Activated T-cell treated with anti-CD3 and anti-CD28 coated beads for 4 hours (primary cell): ENCODE measurements around the gene COX5A.
"Not testable (repeated sequence)": the region's sequence is repeated elsewhere in the genome, so short reads cannot be mapped to it uniquely, and the experiment has no call there.

ENCODE experiments used
- DNase-seq: peaks from one replicate; pipeline ENCODE4 v3.0.0-alpha.2; 2020

The COX5A gene

DNA sequence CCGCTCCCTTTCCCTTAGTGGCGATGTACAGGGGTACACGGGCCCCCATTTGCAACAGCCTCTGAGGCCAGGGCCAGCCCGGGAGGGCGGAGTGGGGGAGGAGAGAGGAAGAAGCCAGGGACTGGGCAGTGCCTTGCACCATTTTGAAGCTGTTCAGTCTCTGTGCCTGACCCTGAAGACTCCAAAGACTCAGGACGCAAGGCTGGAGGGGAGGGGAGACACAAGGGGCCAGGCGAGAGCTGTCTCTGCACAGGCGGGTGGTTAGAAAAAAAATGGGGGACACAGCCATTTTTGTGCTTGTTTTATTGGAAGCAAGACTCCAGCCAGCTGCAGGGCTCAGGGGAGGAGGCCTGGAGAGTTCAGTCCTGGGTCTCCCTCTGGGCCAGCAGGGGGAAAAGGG is 17.1 kb upstream of the COX5A start:
- no peak for DNase-seq

DNA sequence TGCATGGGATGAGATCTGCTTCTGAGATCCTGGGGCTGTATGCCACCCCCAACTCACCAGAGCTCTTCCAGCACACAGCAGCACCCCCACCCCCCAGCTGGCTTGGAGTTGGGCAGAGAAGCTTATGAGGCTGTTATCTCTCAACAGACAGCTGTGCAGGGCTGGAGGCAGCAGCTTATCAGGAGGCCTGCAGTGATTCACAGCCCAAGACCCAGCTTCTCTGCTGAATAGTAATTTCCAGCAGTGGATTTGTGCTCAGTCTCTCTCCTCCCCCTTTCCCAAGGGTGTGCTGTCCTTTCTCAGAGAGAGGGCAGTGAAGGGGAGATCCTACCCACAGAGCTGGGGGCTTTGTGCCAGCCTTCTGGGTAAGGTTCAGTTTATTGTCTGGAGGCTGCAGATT is 16.6 kb upstream of the COX5A start:
- no peak for DNase-seq

DNA sequence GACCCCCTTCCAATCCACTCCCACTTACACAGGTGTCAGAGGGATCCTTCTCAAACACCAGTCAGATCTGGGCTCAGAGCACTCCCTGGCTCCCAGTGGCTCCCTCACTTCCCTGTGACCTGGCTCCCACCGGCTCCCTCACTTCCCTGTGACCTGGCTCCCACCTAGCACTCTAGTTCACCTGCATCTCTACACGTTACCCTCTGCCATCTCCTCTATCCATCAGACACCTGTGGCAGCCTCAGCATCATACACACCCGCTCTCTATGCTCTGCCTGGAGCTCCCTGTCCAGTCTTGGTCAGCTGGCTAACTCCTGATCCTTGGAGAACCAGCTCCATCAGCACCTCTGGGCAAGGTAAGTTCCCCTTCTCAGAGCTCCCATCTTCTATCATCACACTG is 13.1 kb upstream of the COX5A start:
- no peak for DNase-seq

DNA sequence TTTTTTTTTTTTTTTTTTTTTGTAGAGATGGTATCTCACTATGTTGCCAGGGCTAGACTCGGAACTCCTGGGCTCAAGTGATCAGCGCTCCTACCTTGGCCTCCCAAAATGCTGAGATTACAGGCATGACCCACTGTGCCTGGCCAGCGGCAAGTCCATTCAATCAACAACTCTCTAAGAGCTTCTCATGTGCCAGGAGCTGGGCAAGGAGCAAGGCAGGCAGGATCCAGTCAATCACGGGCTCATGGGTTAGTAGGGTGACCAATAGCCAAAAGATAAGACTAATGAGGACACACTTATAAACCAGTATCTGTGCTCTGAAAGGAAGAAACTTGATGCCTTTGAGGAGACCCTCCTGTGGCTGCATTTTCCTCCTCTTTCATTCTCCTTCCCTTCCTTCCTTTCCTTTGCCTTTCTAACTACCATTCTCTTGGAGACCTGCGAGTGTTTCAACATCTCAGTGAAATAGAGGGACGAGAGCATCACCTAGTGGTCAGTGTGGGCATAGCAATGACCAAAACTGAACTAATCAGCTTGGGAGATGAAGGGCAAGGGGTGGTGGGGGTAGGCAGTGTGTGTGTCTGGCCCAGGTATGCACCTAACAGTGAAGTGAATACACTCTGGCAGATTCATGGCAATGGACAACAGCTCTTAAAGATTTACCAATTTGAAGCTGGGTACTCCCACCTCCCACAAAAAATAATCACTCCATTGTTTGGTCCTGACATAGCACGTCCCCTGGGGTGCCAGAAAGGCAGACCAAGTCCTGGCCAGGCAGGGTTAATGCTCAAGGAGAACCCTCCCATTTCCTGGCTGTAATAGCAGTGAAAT is 12.4 kb upstream of the COX5A start:
- DNase-seq, result peak; percentile 78

DNA sequence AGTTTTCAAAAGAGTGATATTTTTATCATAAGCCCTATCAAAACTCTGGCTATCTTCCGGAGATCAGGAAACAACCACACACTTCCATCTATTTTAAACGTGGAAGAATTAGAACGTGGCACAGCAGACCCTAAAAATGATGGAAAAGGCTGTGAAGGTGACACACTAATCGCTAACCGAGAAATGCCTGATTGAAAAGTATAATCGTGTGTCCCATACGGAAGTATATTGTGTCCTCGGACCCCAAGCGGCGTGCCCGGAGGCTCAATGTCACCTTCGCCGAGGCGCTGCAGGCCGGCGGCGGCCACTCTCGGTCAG is 642 bp downstream of the COX5A start:
- DNase-seq, result no peak

DNA sequence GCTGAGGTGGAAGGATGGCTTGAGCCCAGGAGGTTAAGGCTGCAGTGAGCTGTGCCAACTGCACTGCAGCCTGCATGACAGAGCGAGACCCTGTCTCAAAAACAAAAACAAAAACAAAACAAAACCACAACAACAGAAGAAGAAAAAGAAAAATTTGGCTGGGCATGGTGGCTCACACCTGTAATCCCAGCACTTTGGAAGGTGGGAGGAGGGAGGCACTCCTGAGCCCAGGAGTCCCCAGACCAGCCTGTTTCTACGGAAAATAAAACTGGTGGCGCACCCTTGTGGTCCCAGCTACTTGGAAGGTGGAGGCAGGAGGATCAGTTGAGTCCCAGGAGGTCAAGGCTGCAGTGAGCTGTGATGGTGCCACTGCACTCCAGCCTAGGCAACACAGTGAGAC is 2.7 kb downstream of the COX5A start:
- not testable (repeated sequence) for DNase-seq

DNA sequence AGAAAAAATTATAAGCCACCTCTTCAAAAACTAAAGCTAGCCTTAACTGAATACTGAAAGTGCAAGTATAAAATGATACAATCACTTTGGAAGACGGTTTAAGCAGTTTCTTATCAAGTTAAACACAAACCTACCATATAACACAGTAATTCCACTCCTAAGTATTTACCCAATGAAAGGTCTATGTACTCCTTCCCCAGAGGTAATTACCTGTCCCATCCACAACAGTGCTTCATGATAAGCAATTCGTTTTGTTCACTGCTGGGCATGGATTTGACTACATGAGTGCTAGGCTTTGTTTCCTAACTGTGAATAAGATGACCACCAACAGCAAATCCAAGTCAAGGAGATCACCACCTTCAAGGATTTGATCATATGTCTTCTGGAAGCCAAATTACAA is 4.3 kb downstream of the COX5A start:
- DNase-seq, result no peak

DNA sequence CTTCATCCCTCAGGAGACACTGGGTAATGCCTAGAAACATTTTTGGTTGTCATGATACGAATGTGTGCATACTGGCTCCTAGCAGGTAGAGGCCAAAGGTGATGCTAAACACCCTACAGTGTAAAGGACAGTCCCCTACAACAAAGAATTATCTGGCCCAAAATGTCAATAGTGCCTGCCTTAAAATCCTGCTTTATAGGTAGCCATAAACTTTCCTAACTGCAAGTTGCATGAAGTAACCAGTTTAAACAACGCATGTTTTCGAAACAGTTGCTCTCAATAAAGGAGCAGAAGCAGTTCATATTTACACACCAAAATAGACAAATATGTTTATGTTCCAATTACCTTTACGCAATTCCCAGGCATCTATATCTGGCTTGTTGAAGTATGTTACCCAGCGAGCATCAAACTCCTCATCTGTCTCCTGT is 9.1 kb downstream of the COX5A start:
- DNase-seq, result no peak

DNA sequence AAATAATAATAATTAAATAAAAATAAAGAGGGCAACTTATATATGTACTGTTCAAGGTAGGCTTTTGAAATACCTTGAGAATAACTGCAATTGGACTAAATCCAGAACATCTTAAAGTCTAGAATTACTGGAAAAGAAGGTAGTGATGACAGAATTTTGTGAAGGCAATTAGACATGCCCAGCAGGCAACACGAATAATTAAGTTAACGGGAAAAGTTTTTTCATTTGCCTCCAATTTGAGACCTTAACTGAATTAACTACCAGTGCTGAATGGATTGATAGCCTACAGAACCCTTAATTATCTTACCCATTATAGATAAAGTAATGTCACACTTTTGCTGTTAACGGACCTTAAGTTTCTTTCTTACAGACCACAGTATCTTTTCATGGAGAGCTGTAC is 13.3 kb downstream of the COX5A start:
- DNase-seq, result no peak

DNA sequence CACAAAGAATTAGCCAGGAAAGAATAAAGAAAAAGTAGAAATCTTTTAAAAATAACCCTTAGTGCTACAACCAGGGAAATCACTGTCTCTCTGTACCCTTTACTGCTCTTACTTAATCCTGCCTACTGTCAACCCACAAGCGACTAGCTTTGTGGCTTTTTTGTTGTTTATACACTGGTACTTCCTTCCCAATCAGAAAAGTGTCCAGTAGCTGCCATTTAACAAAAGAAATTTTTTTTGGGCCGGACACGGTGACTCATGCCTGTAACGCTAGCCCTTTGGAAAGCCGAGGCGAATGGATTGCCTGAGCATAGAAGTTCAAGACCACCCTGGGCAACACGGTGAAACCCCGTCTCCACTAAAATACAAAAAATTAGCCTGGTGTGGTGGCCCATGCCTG is 17.4 kb downstream of the COX5A start:
- no peak for DNase-seq

DNA sequence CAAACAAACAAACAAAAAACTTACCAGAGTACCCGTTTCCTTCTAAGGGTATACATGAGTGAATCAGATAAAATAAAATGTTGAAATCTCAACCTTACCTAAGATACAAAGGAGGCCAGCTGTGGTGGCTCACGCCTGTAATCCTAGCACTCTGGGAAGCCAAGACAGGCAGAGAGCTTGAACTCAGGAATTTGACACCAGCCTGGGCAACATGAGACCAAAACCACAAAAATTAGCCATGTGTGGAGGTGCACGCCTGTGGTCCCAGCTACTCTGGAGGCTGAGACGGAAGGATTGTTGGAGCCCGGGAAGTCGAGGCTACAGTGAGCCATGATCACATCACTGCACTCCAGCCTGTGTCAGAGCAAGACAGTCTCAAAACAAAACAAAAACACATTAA is 20.2 kb downstream of the COX5A start:
- DNase-seq, result no peak

DNA sequence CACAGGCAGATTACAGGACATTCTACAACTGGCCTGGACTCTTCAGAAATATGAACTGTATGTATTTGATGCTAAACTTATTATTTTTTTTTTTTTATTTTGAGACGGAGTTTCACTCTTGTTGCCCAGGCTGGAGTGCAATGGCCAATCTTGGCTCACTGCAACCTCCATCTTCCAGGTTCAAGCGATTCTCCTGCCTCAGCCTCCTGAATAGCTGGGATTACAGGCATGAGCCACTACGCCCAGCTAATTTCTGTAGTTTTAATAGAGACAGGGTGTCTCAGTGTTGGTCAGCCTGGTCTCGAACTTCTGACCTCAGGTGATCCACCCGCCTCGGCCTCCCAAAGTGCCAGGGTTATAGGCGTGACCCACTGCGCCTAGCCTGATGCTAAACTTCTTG is 24.1 kb downstream of the COX5A start:
- not testable (repeated sequence) for DNase-seq

DNA sequence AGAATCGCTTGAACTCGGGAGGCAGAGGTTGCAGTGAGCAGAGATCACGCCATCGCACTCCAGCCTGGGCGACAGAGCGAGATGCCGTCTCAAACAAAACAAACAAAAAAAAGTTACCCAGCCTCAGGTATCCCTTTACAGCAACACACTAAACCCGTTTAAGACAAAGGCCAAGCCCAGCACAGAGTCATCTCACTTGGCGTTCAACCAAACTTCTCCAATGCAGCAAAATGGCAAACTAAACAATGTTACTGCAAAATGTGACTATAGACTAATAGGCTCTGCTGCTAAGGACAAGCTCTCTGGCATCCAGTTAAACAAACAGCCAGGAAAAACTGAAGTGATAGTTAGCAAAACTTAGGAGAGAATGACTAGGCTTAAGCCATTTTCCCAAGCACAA is 24.8 kb downstream of the COX5A start:
- DNase-seq, result no peak

DNA sequence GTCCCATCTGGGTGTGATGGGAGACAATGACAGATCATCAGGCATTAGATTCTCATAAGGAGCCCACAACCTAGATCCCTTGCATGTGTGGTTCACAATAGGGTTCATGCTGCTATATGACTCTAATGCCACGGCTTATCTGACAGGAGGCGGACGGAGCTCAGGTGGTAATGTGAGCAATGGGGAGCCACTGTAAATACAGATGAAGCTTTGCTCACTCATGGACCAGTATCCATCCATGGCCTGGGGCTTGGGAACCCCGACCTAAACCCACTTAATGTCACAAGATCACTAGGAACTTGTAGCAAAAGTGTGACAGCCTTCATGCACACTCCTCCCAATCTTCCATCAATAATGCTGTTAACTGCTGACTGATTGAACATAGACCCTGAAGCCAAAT is 29.2 kb downstream of the COX5A start:
- no peak for DNase-seq

DNA sequence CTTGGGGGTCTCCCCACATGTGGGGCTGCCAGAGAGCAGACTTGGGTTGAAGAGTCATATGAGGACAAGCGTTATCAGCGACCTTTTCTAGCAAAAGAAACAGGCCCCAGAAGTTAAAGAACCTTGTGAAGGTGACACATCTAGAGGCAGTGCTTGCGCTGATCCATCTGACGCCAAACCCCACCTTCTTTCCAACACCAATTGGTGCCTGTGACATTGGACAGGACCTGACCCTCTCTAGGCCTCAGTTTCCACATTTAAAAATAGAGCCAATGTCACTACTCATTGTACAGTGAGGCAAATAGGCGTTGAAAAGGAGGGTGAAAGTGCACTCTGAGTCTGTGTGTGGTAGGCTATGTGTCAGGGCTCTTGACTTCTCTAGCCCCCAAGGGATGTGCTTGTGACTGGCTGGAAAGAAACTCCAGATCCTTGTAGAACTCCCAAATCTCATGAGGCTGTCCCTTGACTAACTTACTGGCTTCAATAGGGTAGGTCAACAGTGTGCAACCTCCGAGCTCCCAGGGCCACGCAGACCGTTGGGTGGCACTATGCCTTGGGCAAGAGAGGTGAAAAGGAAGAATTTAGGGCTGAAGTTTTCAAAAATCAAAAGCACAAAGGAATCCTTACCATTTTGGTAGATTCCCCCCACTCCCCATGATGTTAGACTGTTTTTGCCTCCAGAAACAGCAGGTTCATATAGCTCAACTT is 30.6 kb downstream of the COX5A start:
- peak; percentile 7 for DNase-seq

DNA sequence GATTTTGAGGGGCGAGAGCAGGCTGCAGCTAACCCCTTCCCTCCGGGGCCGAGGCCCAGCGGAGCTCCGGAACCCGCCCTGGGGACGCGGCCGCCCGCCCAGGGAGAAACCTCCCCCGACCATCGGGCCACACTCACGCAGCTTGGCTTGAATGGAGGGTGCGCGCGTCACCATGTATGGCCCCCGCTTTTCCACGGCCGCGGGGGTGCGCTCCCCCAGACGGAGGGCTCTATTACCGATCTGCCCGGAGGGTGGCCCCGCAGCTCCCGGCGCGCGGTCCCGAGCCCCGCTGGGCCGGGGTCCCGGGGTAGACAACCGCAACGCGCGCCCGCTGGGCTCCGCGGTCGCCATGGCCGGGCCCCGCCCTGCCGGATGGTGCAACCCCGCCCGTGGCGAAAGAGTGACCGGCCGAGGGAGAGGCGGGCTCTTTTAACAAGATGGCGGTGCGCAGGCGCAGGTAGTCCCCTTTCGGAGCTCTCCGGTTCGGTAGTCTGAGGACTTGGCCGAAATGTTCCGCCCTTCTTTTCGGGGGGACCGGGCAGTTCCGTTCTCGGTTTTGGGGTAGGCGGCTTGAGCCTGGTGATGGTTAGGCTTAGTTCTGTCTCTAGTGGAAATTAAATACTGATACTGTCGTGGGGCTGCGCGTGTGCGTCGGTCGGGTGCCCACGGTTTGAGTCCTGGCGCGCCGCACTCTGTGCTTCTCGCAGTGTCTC is 31.3 kb downstream of the COX5A start, which contains the start of gene FAM219B:
TSS of gene FAM219B (minus strand) at position 402 of the 713 bp plus-strand sequence. CDS start at position 351, 51 bp downstream.
- peak; percentile 56 for DNase-seq

DNA sequence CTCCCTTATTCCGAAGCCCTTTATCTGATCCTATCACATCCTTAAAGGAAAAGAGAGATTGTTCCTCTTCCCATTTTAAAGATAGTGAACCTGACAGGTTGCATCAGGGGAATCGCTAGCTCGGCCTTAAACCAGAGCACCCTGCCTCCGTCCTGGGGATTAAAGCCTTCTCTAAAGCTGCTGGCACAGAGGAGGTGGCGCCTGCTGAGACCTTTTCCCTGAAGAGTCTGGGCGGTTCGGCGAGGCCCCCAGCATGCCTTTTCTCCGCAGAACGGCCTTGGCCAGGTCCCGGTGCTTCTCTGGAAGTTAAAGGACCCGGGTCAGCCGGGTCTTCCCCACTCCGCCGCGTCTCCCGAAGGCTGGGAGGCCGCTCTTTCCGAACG is 31.8 kb downstream of the COX5A start:
- peak; percentile 11 for DNase-seq

DNA sequence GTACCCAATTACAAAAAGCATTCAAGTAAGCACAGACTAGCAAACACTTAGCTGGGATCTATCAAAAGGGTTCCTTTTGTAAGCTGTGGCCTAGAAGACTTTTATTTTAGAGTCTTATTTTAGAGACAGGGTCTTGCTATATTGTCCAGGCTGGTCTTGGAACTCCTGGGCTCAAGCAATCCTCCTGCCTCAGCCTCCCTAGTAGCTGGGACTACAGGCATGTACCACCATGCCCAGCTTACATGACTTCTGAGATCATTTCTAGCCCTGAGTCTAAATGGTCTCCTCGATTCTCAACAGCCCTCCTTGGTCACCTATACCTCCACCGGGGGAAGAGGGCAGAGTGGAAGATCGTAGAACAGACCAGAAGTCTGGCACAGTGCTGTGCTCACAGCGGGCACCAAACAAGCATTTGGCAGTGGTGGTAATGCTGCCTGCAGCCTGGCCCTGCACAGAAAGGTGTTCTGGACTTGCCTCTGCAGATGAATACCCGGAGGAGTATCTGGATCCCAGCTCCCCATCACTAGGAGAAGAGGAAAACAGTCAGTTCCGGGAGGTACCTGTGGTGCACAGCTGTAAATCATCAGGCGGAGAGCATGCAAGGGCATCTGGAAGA is 33.6 kb downstream of the COX5A start:
- no peak for DNase-seq

DNA sequence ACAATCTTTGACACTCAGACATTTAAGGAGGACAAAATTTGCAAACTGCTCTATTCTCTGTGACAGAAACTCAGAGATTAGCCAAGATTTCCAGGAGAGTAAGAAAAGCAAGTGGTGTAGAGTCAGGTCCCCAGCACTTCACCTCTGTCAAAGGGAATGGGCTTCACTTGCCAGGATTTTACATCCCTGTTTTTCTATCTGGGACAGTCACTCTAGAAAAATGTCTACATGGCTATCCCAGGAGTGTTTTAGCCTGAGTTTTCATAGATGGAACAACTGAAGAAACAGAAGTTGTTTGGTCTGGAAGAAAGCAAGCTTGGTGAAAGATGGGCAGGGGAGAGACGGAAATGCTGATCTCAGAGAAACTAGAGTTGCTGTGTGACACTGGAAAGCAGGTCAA is 34.2 kb downstream of the COX5A start:
- no peak for DNase-seq

DNA sequence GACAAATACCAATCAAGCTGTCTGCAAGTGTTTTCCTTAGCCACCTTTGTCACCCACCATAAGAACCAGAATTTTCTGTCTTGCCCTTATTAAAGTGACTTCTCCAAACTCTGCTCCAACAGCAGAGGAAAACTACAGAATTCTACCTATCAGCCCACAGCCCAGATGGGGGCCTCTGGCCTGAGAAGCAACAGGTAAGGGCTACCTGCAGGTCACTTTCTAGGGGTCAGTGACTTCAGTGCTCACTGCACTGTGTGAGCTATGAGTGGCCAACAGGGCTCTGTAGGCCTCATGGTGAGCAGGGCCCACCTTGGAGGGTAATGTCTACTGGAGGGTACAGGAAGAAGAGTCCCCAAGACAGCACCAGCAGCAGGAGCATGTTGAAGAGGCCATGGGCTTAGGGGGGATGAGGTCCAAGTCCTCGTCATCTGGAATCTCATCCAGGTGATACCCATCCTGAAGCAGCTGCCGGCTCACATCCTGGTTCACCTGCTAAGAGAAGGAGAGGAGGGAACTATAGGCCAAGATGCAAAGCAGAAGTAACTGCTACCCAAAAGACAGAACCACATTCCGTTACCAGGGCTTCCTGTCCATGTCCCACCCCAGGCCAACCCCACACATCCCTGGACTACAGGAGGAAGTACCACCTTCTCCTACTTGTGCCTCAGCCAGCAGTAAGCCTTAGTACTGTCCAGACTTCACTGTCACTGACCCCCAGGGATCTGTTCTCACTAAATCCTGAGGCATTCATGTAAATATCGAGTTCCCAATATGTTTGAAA is 35.4 kb downstream of the COX5A start:
- DNase-seq, result no peak

DNA sequence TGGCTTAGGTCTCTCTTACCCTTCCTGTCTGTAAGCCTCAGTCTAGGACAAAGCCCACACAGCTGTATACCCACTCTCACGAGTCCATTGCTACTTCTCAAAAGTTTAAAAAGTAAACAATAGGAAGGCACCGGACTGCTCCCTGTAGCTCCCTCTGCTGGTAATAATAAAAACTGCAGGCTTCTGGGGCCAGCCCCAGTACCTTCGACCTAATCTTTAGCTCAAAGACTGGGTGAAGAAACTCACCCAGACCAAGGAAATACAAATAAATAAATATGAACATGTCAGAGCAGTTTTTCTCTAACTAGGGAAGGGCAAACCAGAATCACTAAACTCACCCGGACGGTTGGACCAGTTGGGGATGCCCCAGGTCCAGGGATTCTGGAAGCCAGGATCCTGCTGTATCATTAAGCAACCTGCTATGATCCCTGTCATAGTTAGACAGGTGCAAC is 36.2 kb downstream of the COX5A start:
- peak; percentile 52 for DNase-seq

DNA sequence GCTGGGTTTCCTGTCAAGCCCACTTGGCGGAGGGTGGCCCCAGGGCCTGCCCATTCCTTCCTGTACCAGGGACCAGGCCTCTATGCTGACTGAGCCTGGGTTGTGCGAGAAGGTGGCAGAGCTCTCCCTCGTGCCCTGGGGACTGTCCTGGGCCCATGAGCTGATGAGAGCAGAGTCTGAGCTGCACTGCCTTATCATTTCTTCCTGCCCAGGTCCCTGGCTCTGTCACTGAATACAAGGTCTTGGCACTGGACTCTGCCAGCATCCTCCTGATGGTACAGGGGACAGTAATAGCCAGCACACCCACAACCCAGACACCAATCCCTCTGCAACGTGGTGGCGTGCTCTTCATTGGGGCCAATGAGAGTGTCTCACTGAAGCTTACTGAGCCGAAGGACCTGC is 40.6 kb downstream of the COX5A start:
- no peak for DNase-seq

DNA sequence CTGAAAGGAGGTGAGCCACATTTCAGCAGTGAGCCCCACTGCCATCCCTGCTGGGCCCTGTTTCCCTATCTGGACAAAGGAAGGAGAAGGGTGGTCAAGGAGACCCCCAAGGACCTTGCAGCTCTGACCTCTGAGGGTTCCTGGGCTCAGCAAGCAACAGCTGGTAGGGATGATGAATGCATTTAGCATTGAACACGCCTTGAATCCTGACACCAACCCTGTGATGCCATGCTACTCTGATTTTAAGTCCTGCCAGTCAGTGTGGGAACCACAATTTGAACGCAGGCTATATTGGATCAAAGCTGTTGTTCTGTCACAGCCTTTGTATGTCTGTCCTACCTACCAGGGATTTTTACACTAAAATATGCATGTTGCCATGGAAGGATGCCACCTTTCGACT is 41.6 kb downstream of the COX5A start:
- no peak for DNase-seq
